Thyroid gland (tissue), 4 donors: ENCODE data around the gene PDCL2.

Experiments used
- POLR2A ChIP-seq, 2 donors: fragments of 450-650 bp; IDR thresholded peaks; one replicate each; pipeline ENCODE4 v1.6.1; 2017; ENCODE audit warnings: antibody characterized with exemption in 2 of 2, mild to moderate bottlenecking in 2 of 2, moderate library complexity in 1 of 2
- TF ChIP-seq, protein P1 (sequence below), 6 experiments: fragments of 200-600 bp in 3 of 6; fragments of 450-650 bp in 3 of 6; sonication (generic) in 3 of 6; IDR thresholded peaks; one replicate each; pipeline ENCODE4 v1.5.1; 2016 to 2019; ENCODE audit warnings: antibody characterized with exemption in 6 of 6, mild to moderate bottlenecking in 2 of 6, inconsistent platforms in 1 of 6, moderate library complexity in 1 of 6

DNA sequence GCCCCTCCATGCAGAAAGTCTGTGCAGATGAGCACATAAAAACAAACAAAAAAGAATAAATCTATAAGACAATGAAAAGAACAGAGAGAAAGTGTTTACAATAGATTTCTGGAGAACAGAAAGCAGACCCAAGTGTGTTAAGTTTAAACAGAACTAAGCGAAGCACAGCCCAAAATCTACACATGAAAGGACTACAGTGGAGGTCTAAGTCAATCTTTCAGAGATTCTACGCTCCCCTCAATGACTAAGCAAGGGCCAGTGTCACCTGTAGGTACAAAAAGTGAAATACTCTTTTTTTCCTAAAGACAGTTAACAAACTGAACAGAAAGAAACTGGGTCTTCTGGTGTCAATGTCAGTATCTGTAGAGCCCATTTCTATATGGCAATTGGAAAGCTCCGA, 63.6 kb downstream of the PDCL2 start:
- TF ChIP-seq, protein P1, sequence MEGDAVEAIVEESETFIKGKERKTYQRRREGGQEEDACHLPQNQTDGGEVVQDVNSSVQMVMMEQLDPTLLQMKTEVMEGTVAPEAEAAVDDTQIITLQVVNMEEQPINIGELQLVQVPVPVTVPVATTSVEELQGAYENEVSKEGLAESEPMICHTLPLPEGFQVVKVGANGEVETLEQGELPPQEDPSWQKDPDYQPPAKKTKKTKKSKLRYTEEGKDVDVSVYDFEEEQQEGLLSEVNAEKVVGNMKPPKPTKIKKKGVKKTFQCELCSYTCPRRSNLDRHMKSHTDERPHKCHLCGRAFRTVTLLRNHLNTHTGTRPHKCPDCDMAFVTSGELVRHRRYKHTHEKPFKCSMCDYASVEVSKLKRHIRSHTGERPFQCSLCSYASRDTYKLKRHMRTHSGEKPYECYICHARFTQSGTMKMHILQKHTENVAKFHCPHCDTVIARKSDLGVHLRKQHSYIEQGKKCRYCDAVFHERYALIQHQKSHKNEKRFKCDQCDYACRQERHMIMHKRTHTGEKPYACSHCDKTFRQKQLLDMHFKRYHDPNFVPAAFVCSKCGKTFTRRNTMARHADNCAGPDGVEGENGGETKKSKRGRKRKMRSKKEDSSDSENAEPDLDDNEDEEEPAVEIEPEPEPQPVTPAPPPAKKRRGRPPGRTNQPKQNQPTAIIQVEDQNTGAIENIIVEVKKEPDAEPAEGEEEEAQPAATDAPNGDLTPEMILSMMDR (IDR thresholded peaks at IDR 0.05): no peak
- TF ChIP-seq POLR2A (IDR thresholded peaks at IDR 0.05): no peak
